SU-DHL-6 (cell line): ENCODE results near the gene PDE4B.

Experiments used
- H2AFZ ChIP-seq: fragments of 200-600 bp; sonication (generic); 2 replicates; pipeline ENCODE4 v1.6.1; 2014; ENCODE audit warnings: low read depth, mild to moderate bottlenecking, moderate library complexity, mixed read lengths, antibody characterized with exemption, low read length; ENCODE audit not compliant: severe bottlenecking
- H3F3A ChIP-seq: fragments of 200-600 bp; shearing (Covaris generic); 2 replicates; pipeline ENCODE4 v1.6.0; 2016; ENCODE audit warnings: antibody characterized with exemption, mild to moderate bottlenecking; ENCODE audit not compliant: insufficient read depth
- H3K27ac ChIP-seq: fragments of 200-600 bp; sonication (generic); 2 replicates; pipeline ENCODE4 v1.5.1; 2016; ENCODE audit warnings: low read depth, mild to moderate bottlenecking, low read length, moderate library complexity, mixed read lengths
- H3K27me3 ChIP-seq: fragments of 200-600 bp; sonication (generic), shearing (Covaris generic); 2 replicates; pipeline ENCODE4 v1.6.0; 2014; ENCODE audit warnings: mild to moderate bottlenecking, low read length
- H3K36me3 ChIP-seq: fragments of 200-600 bp; sonication (generic); 2 replicates; pipeline ENCODE4 v1.6.1; 2014; ENCODE audit warnings: mild to moderate bottlenecking, low read length, mixed read lengths
- H3K4me2 ChIP-seq: fragments of 300-600, 200-600 bp; shearing (Covaris generic), sonication (generic); 2 replicates; pipeline ENCODE4 v1.6.0; 2014; ENCODE audit warnings: low read length, low read depth, mild to moderate bottlenecking; ENCODE audit not compliant: poor library complexity, severe bottlenecking
- H3K4me3 ChIP-seq: fragments of 200-600 bp; sonication (generic); 2 replicates; pipeline ENCODE4 v1.5.1; 2014; ENCODE audit warnings: antibody characterized with exemption, low read length, mild to moderate bottlenecking, mixed read lengths; ENCODE audit not compliant: insufficient read depth, poor library complexity, severe bottlenecking
- H3K79me2 ChIP-seq: fragments of 200-600 bp; sonication (generic); 2 replicates; pipeline ENCODE4 v1.6.1; 2014; ENCODE audit warnings: mild to moderate bottlenecking, low read length, moderate library complexity; ENCODE audit not compliant: insufficient read depth
- H3K9ac ChIP-seq: fragments of 200-600 bp; sonication (generic); 2 replicates; pipeline ENCODE4 v1.7.0; 2014; ENCODE audit warnings: mild to moderate bottlenecking, low read length
- H3K9me2 ChIP-seq: fragments of 200-600 bp; sonication (generic); replicated peaks from 2 replicates; pipeline ENCODE4 v1.6.1; 2014; ENCODE audit warnings: low read length; ENCODE audit not compliant: insufficient read depth
- H3K9me3 ChIP-seq: fragments of 200-600 bp; sonication (generic); 2 replicates; pipeline ENCODE4 v1.6.1; 2014; ENCODE audit warnings: low read length, mixed read lengths; ENCODE audit not compliant: insufficient read depth
- H4K20me1 ChIP-seq: fragments of 200-600 bp; sonication (generic); 2 replicates; pipeline ENCODE4 v1.6.1; 2014; ENCODE audit warnings: low read depth, mild to moderate bottlenecking, antibody characterized with exemption, low read length, moderate library complexity, mixed read lengths
- CTCF ChIP-seq: fragments of 200-600 bp; sonication (generic); IDR thresholded peaks from one replicate; pipeline ENCODE4 v1.5.1; 2017; ENCODE audit warnings: antibody characterized with exemption, mild to moderate bottlenecking, low read length, moderate library complexity; ENCODE audit not compliant: insufficient read depth, poor library complexity, severe bottlenecking
- EZH2phosphoT487 ChIP-seq: fragments of 200-600 bp; sonication (generic), shearing (Covaris generic); conservative IDR thresholded peaks from 2 replicates; pipeline ENCODE4 v1.6.1; 2018; ENCODE audit warnings: mild to moderate bottlenecking, antibody characterized with exemption, low read length, moderate library complexity, mixed read lengths

The PDE4B gene

DNA sequence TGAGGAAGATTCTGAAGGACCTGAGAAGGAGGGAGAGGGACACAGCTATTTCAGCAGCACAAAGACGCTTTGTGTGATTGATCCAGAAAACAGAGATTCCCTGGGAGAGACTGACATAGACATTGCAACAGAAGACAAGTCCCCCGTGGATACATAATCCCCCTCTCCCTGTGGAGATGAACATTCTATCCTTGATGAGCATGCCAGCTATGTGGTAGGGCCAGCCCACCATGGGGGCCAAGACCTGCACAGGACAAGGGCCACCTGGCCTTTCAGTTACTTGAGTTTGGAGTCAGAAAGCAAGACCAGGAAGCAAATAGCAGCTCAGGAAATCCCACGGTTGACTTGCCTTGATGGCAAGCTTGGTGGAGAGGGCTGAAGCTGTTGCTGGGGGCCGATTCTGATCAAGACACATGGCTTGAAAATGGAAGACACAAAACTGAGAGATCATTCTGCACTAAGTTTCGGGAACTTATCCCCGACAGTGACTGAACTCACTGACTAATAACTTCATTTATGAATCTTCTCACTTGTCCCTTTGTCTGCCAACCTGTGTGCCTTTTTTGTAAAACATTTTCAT, 579.9 kb downstream of the PDE4B start:
- Histone ChIP-seq H3K27me3 (no peaks in the 10 kb centered on the region), H3K9me2 (no peaks in the 10 kb centered on the region), H2AFZ (peak overlapping the region; percentile 47), H3K4me3 (no peak overlapping the region), H3K9me3 (no peaks in the 10 kb centered on the region), H3K27ac (no peak overlapping the region), H3K4me2 (no peak overlapping the region), H4K20me1 (no peaks in the 10 kb centered on the region), H3F3A (no peaks in the 10 kb centered on the region), H3K36me3 (no peaks in the 10 kb centered on the region), H3K79me2 (no peaks in the 10 kb centered on the region), H3K9ac (no peak overlapping the region)
- TF ChIP-seq CTCF (no peak), EZH2phosphoT487 (no peak)

GRCh38 chr1:66373157-66373591, 580.5 kb downstream of the PDE4B start:
- no peaks in the 10 kb centered on the region for H3K36me3 ChIP-seq
- no peak overlapping the region for H3K4me3 ChIP-seq
- no peaks in the 10 kb centered on the region for H3K9me3 ChIP-seq
- H3K9ac ChIP-seq: no peak overlapping the region
- H3K4me2 ChIP-seq: no peak overlapping the region
- no peaks in the 10 kb centered on the region for H3K79me2 ChIP-seq
- no peaks in the 10 kb centered on the region for H3F3A ChIP-seq
- no peaks in the 10 kb centered on the region for H4K20me1 ChIP-seq
- H3K27ac ChIP-seq: no peak overlapping the region
- TF ChIP-seq EZH2phosphoT487 (no peak), CTCF (no peak)
- H3K27me3 ChIP-seq: no peaks in the 10 kb centered on the region
- peak overlapping the region; percentile 16 for H2AFZ ChIP-seq
- H3K9me2 ChIP-seq: no peaks in the 10 kb centered on the region

DNA sequence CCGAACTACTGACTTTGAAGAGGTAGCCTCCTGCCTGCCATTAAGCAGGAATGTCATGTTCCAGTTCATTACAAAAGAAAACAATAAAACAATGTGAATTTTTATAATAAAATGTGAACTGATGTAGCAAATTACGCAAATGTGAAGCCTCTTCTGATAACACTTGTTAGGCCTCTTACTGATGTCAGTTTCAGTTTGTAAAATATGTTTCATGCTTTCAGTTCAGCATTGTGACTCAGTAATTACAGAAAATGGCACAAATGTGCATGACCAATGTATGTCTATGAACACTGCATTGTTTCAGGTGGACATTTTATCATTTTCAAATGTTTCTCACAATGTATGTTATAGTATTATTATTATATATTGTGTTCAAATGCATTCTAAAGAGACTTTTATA, 581.5 kb downstream of the PDE4B start:
- H3K4me3 ChIP-seq: no peak overlapping the region
- H3K27ac ChIP-seq: peak overlapping the region; percentile 12; the same call in 1 of the 2 replicates
- no peaks in the 10 kb centered on the region for H3K79me2 ChIP-seq
- TF ChIP-seq CTCF (no peak), EZH2phosphoT487 (no peak)
- no peaks in the 10 kb centered on the region for H4K20me1 ChIP-seq
- H3K4me2 ChIP-seq: peak overlapping the region; percentile 37
- no peaks in the 10 kb centered on the region for H3F3A ChIP-seq
- H3K27me3 ChIP-seq: no peaks in the 10 kb centered on the region
- H2AFZ ChIP-seq: no peak overlapping the region
- H3K9ac ChIP-seq: no peak overlapping the region
- no peaks in the 10 kb centered on the region for H3K36me3 ChIP-seq
- H3K9me2 ChIP-seq: no peaks in the 10 kb centered on the region
- no peaks in the 10 kb centered on the region for H3K9me3 ChIP-seq
